AG09309 (cell line): ENCODE measurements around the gene NOC4L.

Source experiments
- DNase-seq: peaks from one replicate; pipeline ENCODE4 v3.0.0-alpha.2; 2010; ENCODE audit warnings: low read depth
- H3K4me3 ChIP-seq: 2 replicates; pipeline ENCODE4 v1.5.1; 2011; ENCODE audit warnings: mild to moderate bottlenecking, low read depth, low read length, moderate library complexity; ENCODE audit not compliant: control insufficient read depth
- CTCF ChIP-seq: IDR thresholded peaks from 2 replicates; pipeline ENCODE4 v1.5.1; 2011; ENCODE audit warnings: mild to moderate bottlenecking, low read depth, low read length, inconsistent platforms; ENCODE audit not compliant: insufficient read depth, control insufficient read depth; ENCODE audit errors: missing control alignments

The NOC4L gene

DNA sequence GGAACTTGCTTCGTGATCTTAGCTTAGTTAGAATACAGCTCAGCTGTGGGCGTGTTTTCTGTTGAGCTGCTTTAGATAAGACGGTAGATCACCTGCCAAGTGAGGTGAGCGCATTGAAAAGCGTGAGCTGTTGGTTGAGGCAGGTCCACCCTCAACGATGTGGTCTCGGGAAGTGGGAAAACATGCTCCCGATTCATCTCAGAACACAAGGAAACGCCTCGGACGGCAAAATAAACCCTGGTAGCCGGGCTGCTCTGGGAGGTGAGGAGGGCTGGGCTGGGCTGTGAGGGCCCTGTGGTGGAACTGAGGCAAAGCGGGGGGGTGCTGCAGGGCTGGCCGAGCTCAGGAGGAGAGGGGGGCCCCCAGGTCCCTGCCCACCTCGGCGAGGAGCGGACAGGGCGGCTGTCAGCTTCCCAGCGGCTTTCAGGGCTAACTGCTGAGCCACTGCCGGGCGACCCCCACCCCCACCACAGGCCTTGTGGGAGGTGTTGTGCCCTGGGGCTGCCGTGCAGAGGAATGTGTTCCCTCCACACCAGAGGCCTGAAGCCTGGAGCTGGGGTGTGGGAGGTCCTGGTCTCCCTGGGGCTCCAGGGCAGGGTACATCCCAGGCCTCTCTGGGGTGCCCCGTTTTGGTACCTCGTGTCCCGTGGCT lies 30.7 kb downstream of the NOC4L start:
- DNase-seq, result no peak
- no peak for TF ChIP-seq CTCF
- H3K4me3 ChIP-seq, result no peak overlapping the region

GRCh38 chr12:132175496-132176384 lies 31.5 kb downstream of the NOC4L start:
- H3K4me3 ChIP-seq, result no peak overlapping the region
- TF ChIP-seq CTCF, result no peak
- no peak for DNase-seq

- DNase-seq, result no peak
- TF ChIP-seq CTCF, result no peak
- H3K4me3 ChIP-seq, result no peak overlapping the region
Measured at GRCh38 chr12:132176385-132176919, 32.2 kb downstream of the NOC4L start.

DNA sequence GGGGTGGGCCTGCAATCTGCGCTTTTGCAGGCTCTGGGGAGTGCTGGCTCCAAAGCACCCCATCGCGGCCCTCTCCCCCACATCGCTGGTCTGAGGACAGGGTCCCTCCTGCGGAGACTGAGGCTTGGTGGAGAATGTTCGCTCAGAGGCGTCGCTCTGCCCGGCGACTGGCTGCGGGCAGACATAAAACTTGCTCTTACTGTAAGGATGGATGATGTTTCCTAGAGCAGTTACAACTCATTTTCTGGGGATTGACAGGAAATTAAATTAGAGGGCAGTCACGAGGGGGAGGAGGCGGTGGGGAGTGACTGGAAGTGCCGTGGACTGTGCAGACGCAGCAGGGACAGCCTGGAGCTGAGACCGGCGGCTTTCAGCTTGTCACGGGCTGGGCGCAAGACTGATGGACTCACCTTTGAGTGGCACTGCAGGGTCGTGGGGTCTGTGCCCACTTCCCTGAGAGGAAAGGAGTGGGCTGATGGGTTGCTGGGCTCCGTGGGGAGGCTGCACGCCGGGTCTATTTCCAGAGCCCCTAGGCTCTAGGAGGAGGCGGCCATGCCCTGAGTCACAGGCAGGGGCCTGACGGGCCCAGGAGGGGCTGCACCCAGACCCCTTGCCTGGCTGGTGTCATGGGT lies 32.8 kb downstream of the NOC4L start:
- H3K4me3 ChIP-seq, result no peak overlapping the region
- no peak for DNase-seq
- no peak for TF ChIP-seq CTCF

GRCh38 chr12:132178316-132178715 lies 34.1 kb downstream of the NOC4L start:
- no peak overlapping the region for H3K4me3 ChIP-seq
- TF ChIP-seq CTCF, result no peak
- no peak for DNase-seq

GRCh38 chr12:132178801-132179401 lies 34.6 kb downstream of the NOC4L start:
- H3K4me3 ChIP-seq, result no peak overlapping the region
- TF ChIP-seq CTCF, result no peak
- DNase-seq, result no peak
